GM12878 (cell line): Measurements from ENCODE around the gene CNN1. TPM values are rescaled to one million over a fixed set of nuclear protein-coding genes. Genes with fewer than 3 reads are reported as not detected.

Experiments
- BCL11A ChIP-seq: IDR thresholded peaks from 2 replicates; pipeline ENCODE4 v1.6.1; 2011; ENCODE audit warnings: low read depth, low read length
- BMI1 ChIP-seq: fragments of 450-650 bp; IDR thresholded peaks from 2 replicates; pipeline ENCODE4 v1.6.1; 2016; ENCODE audit warnings: mild to moderate bottlenecking, moderate library complexity, borderline replicate concordance
- CBX5 ChIP-seq: sonication (generic); IDR thresholded peaks from 2 replicates; pipeline ENCODE4 v1.6.1; 2016; ENCODE audit warnings: low read depth, moderate library complexity, mild to moderate bottlenecking, inconsistent platforms
- CREM ChIP-seq: IDR thresholded peaks from 2 replicates; pipeline ENCODE4 v1.6.1; 2014; ENCODE audit warnings: antibody characterized with exemption, low read depth
- DPF2 ChIP-seq: fragments of 450-650 bp; IDR thresholded peaks from 2 replicates; pipeline ENCODE4 v1.6.1; 2017; ENCODE audit warnings: mild to moderate bottlenecking
- ETV6 ChIP-seq, 2 experiments: fragments of 450-650 bp in 1 of 2; IDR thresholded peaks in 1 of 2; conservative IDR thresholded peaks in 1 of 2; 2 replicates each; pipeline ENCODE4 v1.6.1; 2014; ENCODE audit warnings: antibody characterized with exemption in 1 of 2, borderline replicate concordance in 1 of 2, low read depth in 1 of 2, mild to moderate bottlenecking in 1 of 2, moderate library complexity in 1 of 2
- FOS ChIP-seq: IDR thresholded peaks from 3 replicates; pipeline ENCODE4 v1.6.1; 2011; ENCODE audit warnings: borderline replicate concordance; ENCODE audit not compliant: insufficient read length; ENCODE audit errors: extremely low read depth
- KDM1A ChIP-seq: fragments of 200-600 bp; sonication (generic); IDR thresholded peaks from 2 replicates; pipeline ENCODE4 v1.6.1; 2016; ENCODE audit warnings: borderline replicate concordance
- RAD51 ChIP-seq: fragments of 450-650 bp; IDR thresholded peaks from 2 replicates; pipeline ENCODE4 v1.6.1; 2016; ENCODE audit warnings: moderate library complexity, mild to moderate bottlenecking, inconsistent platforms
- SREBF2 ChIP-seq: IDR thresholded peaks from 2 replicates; pipeline ENCODE4 v1.6.1; 2012; ENCODE audit warnings: mild to moderate bottlenecking, low read length
- SUZ12 ChIP-seq: fragments of 200-600 bp; sonication (generic); IDR thresholded peaks from one replicate; pipeline ENCODE4 v1.6.1; 2018; ENCODE audit warnings: antibody characterized with exemption, mild to moderate bottlenecking; ENCODE audit not compliant: unreplicated experiment
- TCF12 ChIP-seq: IDR thresholded peaks from 2 replicates; pipeline ENCODE4 v1.6.1; 2011; ENCODE audit warnings: low read depth, mild to moderate bottlenecking, low read length
- TCF7 ChIP-seq: IDR thresholded peaks from 2 replicates; pipeline ENCODE4 v1.6.1; 2014; ENCODE audit warnings: antibody characterized with exemption, borderline replicate concordance
- ZNF622 ChIP-seq: fragments of 450-650 bp; IDR thresholded peaks from 2 replicates; pipeline ENCODE4 v1.6.1; 2017; ENCODE audit warnings: mild to moderate bottlenecking, inconsistent platforms
- polyA plus RNA-seq, 11 experiments: library from polyadenylated mRNA; depleted of rRNA in 4 of 11; unstranded in 6 of 11; stranded (reverse) in 5 of 11; fragments of >200 nt; fragmentation: Nextera tagmentation in 4 of 11; fragmentation: Illumina TruSeq in 1 of 11; extraction: Ambion mirVana in 4 of 11; extraction: Trizol in 1 of 11; gene quantifications; 1 replicate in 1 of 11; 2 replicates in 10 of 11; pipeline versions ENCODE4 v1.2.1 to v1.2.3, GENCODE V29; 2011 to 2016; ENCODE audit warnings: inconsistent platforms in 2 of 11, missing spikeins in 2 of 11, low read depth in 1 of 11
- total RNA-seq, 4 experiments: library from RNA; depleted of rRNA in 3 of 4; stranded (reverse); fragments of >200 nt in 3 of 4; fragmentation: Illumina TruSeq in 1 of 4; extraction: Trizol in 1 of 4; gene quantifications; 2 replicates each; pipeline versions ENCODE4 v1.2.1 to v1.2.3, GENCODE V29; 2013 to 2021
- TF ChIP-seq, protein P1 (sequence below): fragments of 450-650 bp; IDR thresholded peaks from 2 replicates; pipeline ENCODE4 v1.6.1; 2017; ENCODE audit warnings: mild to moderate bottlenecking, moderate library complexity
- TF ChIP-seq, protein P2 (sequence below): fragments of 150-350 bp; IDR thresholded peaks from 2 replicates; pipeline ENCODE4 v1.6.1; 2016; ENCODE audit warnings: low read depth, low read length
- TF ChIP-seq, protein P3 (sequence below): IDR thresholded peaks from 2 replicates; pipeline ENCODE4 v1.6.1; 2011; ENCODE audit warnings: low read depth, low read length, improper control_type of control experiment, borderline replicate concordance
- TF ChIP-seq, protein P4 (sequence below): fragments of 450-650 bp; IDR thresholded peaks from 2 replicates; pipeline ENCODE4 v1.6.1; 2018; ENCODE audit warnings: borderline replicate concordance, mild to moderate bottlenecking; ENCODE audit not compliant: partially characterized antibody

Gene CNN1
- total and polyA plus RNA-seq, 10 of the 15 experiments (the other 5 are each of a cell fraction or from before 2014, with no cell fraction given), result 0.03 to 0.58 (median 0.22) TPM; not detected in 1

DNA sequence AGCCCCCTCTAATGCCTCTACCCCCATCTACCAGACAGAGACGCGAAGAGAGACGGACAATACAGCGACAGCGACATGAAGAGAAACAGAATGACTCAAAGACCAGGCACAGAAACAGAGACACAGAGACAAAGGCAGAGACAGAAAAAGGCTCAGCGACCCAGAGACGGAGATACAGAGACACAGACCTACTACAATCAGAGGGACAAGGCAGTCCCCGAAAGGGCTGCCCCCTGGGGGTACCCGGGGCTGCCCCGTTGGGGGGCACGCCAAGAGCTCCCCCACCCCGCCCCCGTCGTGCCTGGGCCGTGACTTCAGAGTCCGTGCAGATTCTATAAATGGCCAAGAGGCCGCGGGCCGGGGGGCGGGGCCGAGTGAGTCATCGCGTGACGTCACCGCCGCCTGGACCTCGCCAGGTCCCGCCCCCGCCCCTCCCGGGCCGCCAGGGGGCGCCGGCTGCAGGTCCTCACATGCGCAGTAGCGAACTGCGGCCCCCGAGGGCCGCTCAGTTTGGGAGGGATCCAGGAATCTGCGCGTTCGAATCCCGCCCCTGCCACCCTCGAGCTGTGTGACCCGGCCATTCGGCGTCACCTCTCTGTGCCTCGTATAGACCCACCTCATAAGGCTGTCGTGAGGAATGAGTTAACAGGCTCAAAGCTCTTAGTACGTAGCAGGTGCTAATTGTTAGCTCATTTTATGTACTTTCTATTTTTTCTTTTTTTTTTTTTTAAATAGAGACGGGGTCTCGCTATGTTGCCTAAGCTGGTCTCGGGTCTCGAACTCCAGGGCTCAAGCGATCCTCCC lies 2.7 kb upstream of the CNN1 start (continued):
- TF ChIP-seq, protein P1, sequence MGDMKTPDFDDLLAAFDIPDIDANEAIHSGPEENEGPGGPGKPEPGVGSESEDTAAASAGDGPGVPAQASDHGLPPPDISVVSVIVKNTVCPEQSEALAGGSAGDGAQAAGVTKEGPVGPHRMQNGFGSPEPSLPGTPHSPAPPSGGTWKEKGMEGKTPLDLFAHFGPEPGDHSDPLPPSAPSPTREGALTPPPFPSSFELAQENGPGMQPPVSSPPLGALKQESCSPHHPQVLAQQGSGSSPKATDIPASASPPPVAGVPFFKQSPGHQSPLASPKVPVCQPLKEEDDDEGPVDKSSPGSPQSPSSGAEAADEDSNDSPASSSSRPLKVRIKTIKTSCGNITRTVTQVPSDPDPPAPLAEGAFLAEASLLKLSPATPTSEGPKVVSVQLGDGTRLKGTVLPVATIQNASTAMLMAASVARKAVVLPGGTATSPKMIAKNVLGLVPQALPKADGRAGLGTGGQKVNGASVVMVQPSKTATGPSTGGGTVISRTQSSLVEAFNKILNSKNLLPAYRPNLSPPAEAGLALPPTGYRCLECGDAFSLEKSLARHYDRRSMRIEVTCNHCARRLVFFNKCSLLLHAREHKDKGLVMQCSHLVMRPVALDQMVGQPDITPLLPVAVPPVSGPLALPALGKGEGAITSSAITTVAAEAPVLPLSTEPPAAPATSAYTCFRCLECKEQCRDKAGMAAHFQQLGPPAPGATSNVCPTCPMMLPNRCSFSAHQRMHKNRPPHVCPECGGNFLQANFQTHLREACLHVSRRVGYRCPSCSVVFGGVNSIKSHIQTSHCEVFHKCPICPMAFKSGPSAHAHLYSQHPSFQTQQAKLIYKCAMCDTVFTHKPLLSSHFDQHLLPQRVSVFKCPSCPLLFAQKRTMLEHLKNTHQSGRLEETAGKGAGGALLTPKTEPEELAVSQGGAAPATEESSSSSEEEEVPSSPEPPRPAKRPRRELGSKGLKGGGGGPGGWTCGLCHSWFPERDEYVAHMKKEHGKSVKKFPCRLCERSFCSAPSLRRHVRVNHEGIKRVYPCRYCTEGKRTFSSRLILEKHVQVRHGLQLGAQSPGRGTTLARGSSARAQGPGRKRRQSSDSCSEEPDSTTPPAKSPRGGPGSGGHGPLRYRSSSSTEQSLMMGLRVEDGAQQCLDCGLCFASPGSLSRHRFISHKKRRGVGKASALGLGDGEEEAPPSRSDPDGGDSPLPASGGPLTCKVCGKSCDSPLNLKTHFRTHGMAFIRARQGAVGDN, result peak; percentile 34
- TF ChIP-seq BCL11A (no peak), BMI1 (no peak), TCF7 (no peak), RAD51 (no peak), ETV6 (conservative IDR thresholded peaks at IDR 0.05 in 1 of 2, IDR thresholded peaks at IDR 0.05 in 1 of 2; ENCODE audit: borderline replicate concordance in 1 of 2, low read depth in 1 of 2) (no peak), TCF12 (no peak; the same call in 1 of the 2 replicates), DPF2 (peak; percentile 70), ZNF622 (no peak), CBX5 (no peak), SUZ12 (no peak), KDM1A (no peak), SREBF2 (no peak), FOS (no peak), CREM (peak; percentile 84)
- TF ChIP-seq, protein P2, sequence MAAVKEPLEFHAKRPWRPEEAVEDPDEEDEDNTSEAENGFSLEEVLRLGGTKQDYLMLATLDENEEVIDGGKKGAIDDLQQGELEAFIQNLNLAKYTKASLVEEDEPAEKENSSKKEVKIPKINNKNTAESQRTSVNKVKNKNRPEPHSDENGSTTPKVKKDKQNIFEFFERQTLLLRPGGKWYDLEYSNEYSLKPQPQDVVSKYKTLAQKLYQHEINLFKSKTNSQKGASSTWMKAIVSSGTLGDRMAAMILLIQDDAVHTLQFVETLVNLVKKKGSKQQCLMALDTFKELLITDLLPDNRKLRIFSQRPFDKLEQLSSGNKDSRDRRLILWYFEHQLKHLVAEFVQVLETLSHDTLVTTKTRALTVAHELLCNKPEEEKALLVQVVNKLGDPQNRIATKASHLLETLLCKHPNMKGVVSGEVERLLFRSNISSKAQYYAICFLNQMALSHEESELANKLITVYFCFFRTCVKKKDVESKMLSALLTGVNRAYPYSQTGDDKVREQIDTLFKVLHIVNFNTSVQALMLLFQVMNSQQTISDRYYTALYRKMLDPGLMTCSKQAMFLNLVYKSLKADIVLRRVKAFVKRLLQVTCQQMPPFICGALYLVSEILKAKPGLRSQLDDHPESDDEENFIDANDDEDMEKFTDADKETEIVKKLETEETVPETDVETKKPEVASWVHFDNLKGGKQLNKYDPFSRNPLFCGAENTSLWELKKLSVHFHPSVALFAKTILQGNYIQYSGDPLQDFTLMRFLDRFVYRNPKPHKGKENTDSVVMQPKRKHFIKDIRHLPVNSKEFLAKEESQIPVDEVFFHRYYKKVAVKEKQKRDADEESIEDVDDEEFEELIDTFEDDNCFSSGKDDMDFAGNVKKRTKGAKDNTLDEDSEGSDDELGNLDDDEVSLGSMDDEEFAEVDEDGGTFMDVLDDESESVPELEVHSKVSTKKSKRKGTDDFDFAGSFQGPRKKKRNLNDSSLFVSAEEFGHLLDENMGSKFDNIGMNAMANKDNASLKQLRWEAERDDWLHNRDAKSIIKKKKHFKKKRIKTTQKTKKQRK, result no peak
- TF ChIP-seq, protein P3, sequence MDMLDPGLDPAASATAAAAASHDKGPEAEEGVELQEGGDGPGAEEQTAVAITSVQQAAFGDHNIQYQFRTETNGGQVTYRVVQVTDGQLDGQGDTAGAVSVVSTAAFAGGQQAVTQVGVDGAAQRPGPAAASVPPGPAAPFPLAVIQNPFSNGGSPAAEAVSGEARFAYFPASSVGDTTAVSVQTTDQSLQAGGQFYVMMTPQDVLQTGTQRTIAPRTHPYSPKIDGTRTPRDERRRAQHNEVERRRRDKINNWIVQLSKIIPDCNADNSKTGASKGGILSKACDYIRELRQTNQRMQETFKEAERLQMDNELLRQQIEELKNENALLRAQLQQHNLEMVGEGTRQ, result no peak
- TF ChIP-seq, protein P4, sequence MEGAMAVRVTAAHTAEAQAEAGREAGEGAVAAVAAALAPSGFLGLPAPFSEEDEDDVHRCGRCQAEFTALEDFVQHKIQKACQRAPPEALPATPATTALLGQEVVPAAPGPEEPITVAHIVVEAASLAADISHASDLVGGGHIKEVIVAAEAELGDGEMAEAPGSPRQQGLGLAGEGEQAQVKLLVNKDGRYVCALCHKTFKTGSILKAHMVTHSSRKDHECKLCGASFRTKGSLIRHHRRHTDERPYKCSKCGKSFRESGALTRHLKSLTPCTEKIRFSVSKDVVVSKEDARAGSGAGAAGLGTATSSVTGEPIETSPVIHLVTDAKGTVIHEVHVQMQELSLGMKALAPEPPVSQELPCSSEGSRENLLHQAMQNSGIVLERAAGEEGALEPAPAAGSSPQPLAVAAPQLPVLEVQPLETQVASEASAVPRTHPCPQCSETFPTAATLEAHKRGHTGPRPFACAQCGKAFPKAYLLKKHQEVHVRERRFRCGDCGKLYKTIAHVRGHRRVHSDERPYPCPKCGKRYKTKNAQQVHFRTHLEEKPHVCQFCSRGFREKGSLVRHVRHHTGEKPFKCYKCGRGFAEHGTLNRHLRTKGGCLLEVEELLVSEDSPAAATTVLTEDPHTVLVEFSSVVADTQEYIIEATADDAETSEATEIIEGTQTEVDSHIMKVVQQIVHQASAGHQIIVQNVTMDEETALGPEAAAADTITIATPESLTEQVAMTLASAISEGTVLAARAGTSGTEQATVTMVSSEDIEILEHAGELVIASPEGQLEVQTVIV, result no peak
